ENCODE measurements around the gene FAM107A.

DNA sequence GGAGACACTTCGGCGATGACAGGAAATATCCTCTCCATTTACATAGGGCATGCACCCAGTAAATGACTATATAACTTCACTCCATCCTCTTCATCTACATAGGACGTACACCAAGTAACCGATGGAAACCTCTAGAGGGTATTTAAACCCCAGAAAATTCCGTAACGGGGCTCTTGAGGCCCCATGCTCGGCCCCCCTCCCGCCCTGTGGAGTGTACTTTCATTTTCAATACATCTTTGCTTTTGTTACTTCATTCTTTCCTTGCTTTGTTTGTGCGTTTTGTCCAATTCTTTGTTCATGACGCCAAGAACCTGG is 7.5 kb upstream of the FAM107A start:
- TF ChIP-seq TOX (CRISPR knock-in tag; IDR thresholded peaks at IDR 0.05; ENCODE audit: borderline replicate concordance) (no peak), ZFP30 (CRISPR knock-in tag; IDR thresholded peaks at IDR 0.05) (no peak), OSR1 (CRISPR knock-in tag; IDR thresholded peaks at IDR 0.05) (no peak), SNAI2 (CRISPR knock-in tag; IDR thresholded peaks at IDR 0.05) (no peak), ZNF8 (CRISPR knock-in tag; IDR thresholded peaks at IDR 0.05) (no peak), TCF4 (CRISPR knock-in tag; IDR thresholded peaks at IDR 0.05; ENCODE audit: borderline replicate concordance) (no peak), BACH2 (CRISPR knock-in tag; IDR thresholded peaks at IDR 0.05; ENCODE audit: borderline replicate concordance) (no peak), ZFP3 (CRISPR knock-in tag; IDR thresholded peaks at IDR 0.05) (no peak), ISL1 (CRISPR knock-in tag; IDR thresholded peaks at IDR 0.05) (no peak), ESRRG (CRISPR knock-in tag; IDR thresholded peaks at IDR 0.05) (no peak)
- TF ChIP-seq, protein P1, sequence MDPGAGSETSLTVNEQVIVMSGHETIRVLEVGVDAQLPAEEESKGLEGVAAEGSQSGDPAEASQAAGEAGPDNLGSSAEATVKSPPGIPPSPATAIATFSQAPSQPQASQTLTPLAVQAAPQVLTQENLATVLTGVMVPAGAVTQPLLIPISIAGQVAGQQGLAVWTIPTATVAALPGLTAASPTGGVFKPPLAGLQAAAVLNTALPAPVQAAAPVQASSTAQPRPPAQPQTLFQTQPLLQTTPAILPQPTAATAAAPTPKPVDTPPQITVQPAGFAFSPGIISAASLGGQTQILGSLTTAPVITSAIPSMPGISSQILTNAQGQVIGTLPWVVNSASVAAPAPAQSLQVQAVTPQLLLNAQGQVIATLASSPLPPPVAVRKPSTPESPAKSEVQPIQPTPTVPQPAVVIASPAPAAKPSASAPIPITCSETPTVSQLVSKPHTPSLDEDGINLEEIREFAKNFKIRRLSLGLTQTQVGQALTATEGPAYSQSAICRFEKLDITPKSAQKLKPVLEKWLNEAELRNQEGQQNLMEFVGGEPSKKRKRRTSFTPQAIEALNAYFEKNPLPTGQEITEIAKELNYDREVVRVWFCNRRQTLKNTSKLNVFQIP (CRISPR knock-in tag; IDR thresholded peaks at IDR 0.05; ENCODE audit: borderline replicate concordance, low read depth): no peak
- TF ChIP-seq, protein P2, sequence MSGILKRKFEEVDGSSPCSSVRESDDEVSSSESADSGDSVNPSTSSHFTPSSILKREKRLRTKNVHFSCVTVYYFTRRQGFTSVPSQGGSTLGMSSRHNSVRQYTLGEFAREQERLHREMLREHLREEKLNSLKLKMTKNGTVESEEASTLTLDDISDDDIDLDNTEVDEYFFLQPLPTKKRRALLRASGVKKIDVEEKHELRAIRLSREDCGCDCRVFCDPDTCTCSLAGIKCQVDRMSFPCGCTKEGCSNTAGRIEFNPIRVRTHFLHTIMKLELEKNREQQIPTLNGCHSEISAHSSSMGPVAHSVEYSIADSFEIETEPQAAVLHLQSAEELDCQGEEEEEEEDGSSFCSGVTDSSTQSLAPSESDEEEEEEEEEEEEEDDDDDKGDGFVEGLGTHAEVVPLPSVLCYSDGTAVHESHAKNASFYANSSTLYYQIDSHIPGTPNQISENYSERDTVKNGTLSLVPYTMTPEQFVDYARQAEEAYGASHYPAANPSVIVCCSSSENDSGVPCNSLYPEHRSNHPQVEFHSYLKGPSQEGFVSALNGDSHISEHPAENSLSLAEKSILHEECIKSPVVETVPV (CRISPR knock-in tag; IDR thresholded peaks at IDR 0.05): no peak
- TF ChIP-seq, protein P3, sequence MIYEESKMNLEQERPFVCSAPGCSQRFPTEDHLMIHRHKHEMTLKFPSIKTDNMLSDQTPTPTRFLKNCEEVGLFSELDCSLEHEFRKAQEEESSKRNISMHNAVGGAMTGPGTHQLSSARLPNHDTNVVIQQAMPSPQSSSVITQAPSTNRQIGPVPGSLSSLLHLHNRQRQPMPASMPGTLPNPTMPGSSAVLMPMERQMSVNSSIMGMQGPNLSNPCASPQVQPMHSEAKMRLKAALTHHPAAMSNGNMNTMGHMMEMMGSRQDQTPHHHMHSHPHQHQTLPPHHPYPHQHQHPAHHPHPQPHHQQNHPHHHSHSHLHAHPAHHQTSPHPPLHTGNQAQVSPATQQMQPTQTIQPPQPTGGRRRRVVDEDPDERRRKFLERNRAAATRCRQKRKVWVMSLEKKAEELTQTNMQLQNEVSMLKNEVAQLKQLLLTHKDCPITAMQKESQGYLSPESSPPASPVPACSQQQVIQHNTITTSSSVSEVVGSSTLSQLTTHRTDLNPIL (CRISPR knock-in tag; IDR thresholded peaks at IDR 0.05; ENCODE audit: low read depth): no peak
- TF ChIP-seq, protein P4, sequence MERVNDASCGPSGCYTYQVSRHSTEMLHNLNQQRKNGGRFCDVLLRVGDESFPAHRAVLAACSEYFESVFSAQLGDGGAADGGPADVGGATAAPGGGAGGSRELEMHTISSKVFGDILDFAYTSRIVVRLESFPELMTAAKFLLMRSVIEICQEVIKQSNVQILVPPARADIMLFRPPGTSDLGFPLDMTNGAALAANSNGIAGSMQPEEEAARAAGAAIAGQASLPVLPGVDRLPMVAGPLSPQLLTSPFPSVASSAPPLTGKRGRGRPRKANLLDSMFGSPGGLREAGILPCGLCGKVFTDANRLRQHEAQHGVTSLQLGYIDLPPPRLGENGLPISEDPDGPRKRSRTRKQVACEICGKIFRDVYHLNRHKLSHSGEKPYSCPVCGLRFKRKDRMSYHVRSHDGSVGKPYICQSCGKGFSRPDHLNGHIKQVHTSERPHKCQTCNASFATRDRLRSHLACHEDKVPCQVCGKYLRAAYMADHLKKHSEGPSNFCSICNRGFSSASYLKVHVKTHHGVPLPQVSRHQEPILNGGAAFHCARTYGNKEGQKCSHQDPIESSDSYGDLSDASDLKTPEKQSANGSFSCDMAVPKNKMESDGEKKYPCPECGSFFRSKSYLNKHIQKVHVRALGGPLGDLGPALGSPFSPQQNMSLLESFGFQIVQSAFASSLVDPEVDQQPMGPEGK (CRISPR knock-in tag; IDR thresholded peaks at IDR 0.05; ENCODE audit: borderline replicate concordance): no peak

Data from SK-N-SH treated with all-trans-retinoic acid at 6 μM for 48 hours (cell line).